Neuronal stem cell (in vitro differentiated cells): ENCODE results near the gene MRPL18.

Experiments
- DNase-seq: peaks from one replicate; pipeline ENCODE4 v3.0.0-alpha.2; 2013; ENCODE audit warnings: low spot score
- H2AFZ ChIP-seq: one replicate; pipeline ENCODE4 v1.6.1; 2013; ENCODE audit warnings: mild to moderate bottlenecking, low read length, inconsistent platforms
- H2AK5ac ChIP-seq: 2 replicates; pipeline ENCODE4 v1.6.1; 2013; ENCODE audit warnings: low read depth, mild to moderate bottlenecking, inconsistent platforms, low read length, moderate library complexity, mixed read lengths
- H2BK120ac ChIP-seq: 2 replicates; pipeline ENCODE4 v1.6.1; 2013; ENCODE audit warnings: low read depth, mild to moderate bottlenecking, inconsistent platforms, low read length, moderate library complexity, mixed read lengths
- H2BK12ac ChIP-seq: one replicate; pipeline ENCODE4 v1.6.1; 2013; ENCODE audit warnings: low read length, inconsistent platforms
- H2BK15ac ChIP-seq: 2 replicates; pipeline ENCODE4 v1.6.1; 2013; ENCODE audit warnings: mild to moderate bottlenecking, low read length, inconsistent platforms, mixed read lengths
- H2BK5ac ChIP-seq: one replicate; pipeline ENCODE4 v1.6.1; 2013; ENCODE audit warnings: inconsistent platforms, mild to moderate bottlenecking, low read length, moderate library complexity
- H3K14ac ChIP-seq: one replicate; pipeline ENCODE4 v1.6.1; 2013; ENCODE audit warnings: low read length, inconsistent platforms
- H3K18ac ChIP-seq: 2 replicates; pipeline ENCODE4 v1.6.1; 2013; ENCODE audit warnings: low read length, inconsistent platforms
- H3K23ac ChIP-seq: 2 replicates; pipeline ENCODE4 v1.6.1; 2013; ENCODE audit warnings: low read depth, mild to moderate bottlenecking, mixed read lengths, low read length, inconsistent platforms; ENCODE audit not compliant: poor library complexity
- H3K27ac ChIP-seq: replicated peaks from 3 replicates; pipeline ENCODE4 v1.5.1; 2013; ENCODE audit warnings: low read length, inconsistent platforms
- H3K27me3 ChIP-seq, 3 experiments: 2 replicates each; pipeline ENCODE4 v1.6.1; 2013; ENCODE audit warnings: low read length in 3 of 3, mild to moderate bottlenecking in 2 of 3, inconsistent platforms in 1 of 3, low read depth in 1 of 3, mixed read lengths in 1 of 3, moderate library complexity in 1 of 3; ENCODE audit not compliant: control insufficient read depth in 3 of 3, insufficient read depth in 3 of 3
- H3K36me3 ChIP-seq, 2 donors: replicated peaks in 1 of 2; 2 replicates each; pipeline ENCODE4 v1.6.1; 2013; ENCODE audit warnings: low read length in 2 of 2; ENCODE audit not compliant: control insufficient read depth in 2 of 2, insufficient read depth in 2 of 2
- H3K4ac ChIP-seq: 2 replicates; pipeline ENCODE4 v1.6.1; 2013; ENCODE audit warnings: inconsistent platforms, mild to moderate bottlenecking, low read length, moderate library complexity
- H3K4me1 ChIP-seq, 2 donors: 1 replicate in 1 of 2; 2 replicates in 1 of 2; pipeline ENCODE4 v1.6.1; 2013; ENCODE audit warnings: low read length in 2 of 2, low read depth in 1 of 2; ENCODE audit not compliant: control insufficient read depth in 2 of 2, insufficient read depth in 1 of 2
- H3K4me2 ChIP-seq: one replicate; pipeline ENCODE4 v1.6.1; 2013; ENCODE audit warnings: mild to moderate bottlenecking, low read length, inconsistent platforms; ENCODE audit not compliant: insufficient read depth, poor library complexity, severe bottlenecking
- H3K4me3 ChIP-seq, 2 donors: 2 replicates each; pipeline ENCODE4 v1.5.1; 2013; ENCODE audit warnings: low read length in 2 of 2, mild to moderate bottlenecking in 2 of 2, inconsistent platforms in 1 of 2, moderate library complexity in 1 of 2
- H3K79me1 ChIP-seq: one replicate; pipeline ENCODE4 v1.6.1; 2013; ENCODE audit warnings: low read depth, mild to moderate bottlenecking, inconsistent platforms, low read length, moderate library complexity
- H3K9ac ChIP-seq: one replicate; pipeline ENCODE4 v1.6.1; 2013; ENCODE audit warnings: mild to moderate bottlenecking, low read depth, low read length, inconsistent platforms; ENCODE audit not compliant: poor library complexity
- H3K9me3 ChIP-seq, 2 donors: replicated peaks in 1 of 2; 2 replicates each; pipeline versions ENCODE3 to v1.6.1; 2013; ENCODE audit warnings: low read length in 2 of 2, mild to moderate bottlenecking in 2 of 2, inconsistent platforms in 1 of 2, low read depth in 1 of 2, mixed read lengths in 1 of 2, moderate library complexity in 1 of 2; ENCODE audit not compliant: control insufficient read depth in 2 of 2, insufficient read depth in 1 of 2
- H4K8ac ChIP-seq: one replicate; pipeline ENCODE4 v1.6.1; 2013; ENCODE audit warnings: low read depth, mild to moderate bottlenecking, inconsistent platforms, low read length, moderate library complexity
- H4K91ac ChIP-seq: one replicate; pipeline ENCODE4 v1.6.1; 2013; ENCODE audit warnings: low read length, low read depth, mild to moderate bottlenecking, inconsistent platforms; ENCODE audit not compliant: poor library complexity
- WGBS, 2 donors: extraction: QIAGEN DNeasy Blood & Tissue Kit; methylation state at CpG; one replicate each; pipeline ENCODE4 v1.1.7; 2013; ENCODE audit warnings: missing lambda C conversion rate in 2 of 2, mixed read lengths in 1 of 2; ENCODE audit not compliant: insufficient read length in 2 of 2, insufficient replicate concordance in 1 of 2; ENCODE audit errors: extremely low coverage in 2 of 2; 5-methylcytosine and 5-hydroxymethylcytosine counted together

MRPL18 gene

DNA sequence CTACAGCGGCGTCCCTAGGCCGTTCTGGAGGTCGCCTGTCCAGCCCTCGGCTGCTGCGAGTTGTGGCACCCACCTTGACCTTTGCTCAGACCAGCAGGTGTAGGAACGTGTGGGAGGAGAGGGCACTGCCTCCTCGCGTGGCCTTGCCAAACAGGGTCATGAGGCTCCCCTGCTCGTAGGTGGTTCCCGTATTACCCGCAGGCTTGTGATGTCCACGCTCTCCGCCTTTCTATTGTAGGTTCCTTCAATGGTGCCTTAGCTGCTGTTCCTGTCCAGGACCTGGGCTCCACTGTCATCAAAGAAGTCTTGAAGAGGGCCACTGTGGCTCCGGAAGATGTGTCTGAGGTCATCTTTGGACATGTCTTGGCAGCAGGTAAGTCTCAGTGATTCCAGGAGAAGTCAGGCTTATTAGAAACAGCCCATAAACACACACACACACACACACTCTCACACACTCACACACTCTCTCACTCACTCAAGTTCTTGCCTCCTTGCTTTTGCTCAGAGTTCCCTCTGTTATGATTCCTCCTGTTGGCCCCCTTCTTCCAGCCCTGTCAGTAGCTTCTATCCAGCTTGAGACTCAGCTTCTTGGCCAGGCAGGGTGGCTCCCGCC is 27.5 kb upstream of the MRPL18 start:
- H3K4me3 ChIP-seq: peak overlapping the region; percentile 75 to 84
- H3K27me3 ChIP-seq: no peaks in the 10 kb centered on the region
- peak overlapping the region; percentile 75 for H3K4me2 ChIP-seq
- peak overlapping the region; percentile 7 for H2BK15ac ChIP-seq
- DNase-seq: no peak
- peak overlapping the region; percentile 93 for H3K18ac ChIP-seq
- H4K91ac ChIP-seq: no peak overlapping the region
- H4K8ac ChIP-seq: no peak overlapping the region
- peak overlapping the region; percentile 47 for H2BK12ac ChIP-seq
- peak overlapping the region; percentile 79 for H3K27ac ChIP-seq
- WGBS, 2 donors: no CpG with 5 or more reads among the region's 16 CpGs
- peak overlapping the region; percentile 8 for H3K23ac ChIP-seq
- peak overlapping the region; percentile 53 for H3K4ac ChIP-seq
- no peak overlapping the region for H3K14ac ChIP-seq
- H2BK120ac ChIP-seq: no peak overlapping the region
- H3K9me3 ChIP-seq: no peaks in the 10 kb centered on the region
- H3K36me3 ChIP-seq: peaks cover 34 to 78% of the 10 kb centered on the region in 2 donors
- peak overlapping the region; percentile 5 for H2AFZ ChIP-seq
- H2AK5ac ChIP-seq: peak overlapping the region; percentile 30
- peaks cover 16 to 28% of the 10 kb centered on the region in 2 donors for H3K4me1 ChIP-seq
- H3K9ac ChIP-seq: peak overlapping the region; percentile 82
- H3K79me1 ChIP-seq: peaks cover 13% of the 10 kb centered on the region
- H2BK5ac ChIP-seq: no peak overlapping the region

DNA sequence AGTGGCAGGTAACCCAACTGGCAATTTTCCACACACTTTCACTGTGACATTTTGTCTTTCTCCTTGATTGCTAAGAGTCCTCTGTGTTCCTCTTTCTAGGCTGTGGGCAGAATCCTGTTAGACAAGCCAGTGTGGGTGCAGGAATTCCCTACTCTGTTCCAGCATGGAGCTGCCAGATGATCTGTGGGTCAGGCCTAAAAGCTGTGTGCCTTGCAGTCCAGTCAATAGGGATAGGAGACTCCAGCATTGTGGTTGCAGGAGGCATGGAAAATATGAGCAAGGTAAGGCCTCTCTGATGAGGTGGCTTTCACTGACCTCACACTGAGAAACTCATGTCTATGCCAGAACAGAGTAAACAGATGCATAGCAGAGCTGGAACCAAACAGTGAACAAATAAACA is 23.4 kb upstream of the MRPL18 start:
- H3K27ac ChIP-seq: no peak overlapping the region
- H3K18ac ChIP-seq: no peak overlapping the region
- H2BK12ac ChIP-seq: no peak overlapping the region
- H3K23ac ChIP-seq: no peak overlapping the region
- H2BK5ac ChIP-seq: no peak overlapping the region
- H3K79me1 ChIP-seq: peaks cover 13% of the 10 kb centered on the region
- no peak overlapping the region for H3K4me3 ChIP-seq
- H4K8ac ChIP-seq: no peak overlapping the region
- no peak overlapping the region for H3K9ac ChIP-seq
- no peak overlapping the region for H2AFZ ChIP-seq
- no peak overlapping the region for H2BK15ac ChIP-seq
- no peak overlapping the region for H3K14ac ChIP-seq
- no peak overlapping the region for H2BK120ac ChIP-seq
- H3K9me3 ChIP-seq: peaks cover 2 to 7% of the 10 kb centered on the region in 2 donors
- H3K27me3 ChIP-seq: no peaks in the 10 kb centered on the region
- H3K4ac ChIP-seq: no peak overlapping the region
- no peak for DNase-seq
- H2AK5ac ChIP-seq: no peak overlapping the region
- H3K4me2 ChIP-seq: no peak overlapping the region
- no peak overlapping the region for H4K91ac ChIP-seq
- H3K4me1 ChIP-seq: peaks cover 9 to 15% of the 10 kb centered on the region in 2 donors
- peaks cover 48 to 92% of the 10 kb centered on the region in 2 donors for H3K36me3 ChIP-seq

DNA sequence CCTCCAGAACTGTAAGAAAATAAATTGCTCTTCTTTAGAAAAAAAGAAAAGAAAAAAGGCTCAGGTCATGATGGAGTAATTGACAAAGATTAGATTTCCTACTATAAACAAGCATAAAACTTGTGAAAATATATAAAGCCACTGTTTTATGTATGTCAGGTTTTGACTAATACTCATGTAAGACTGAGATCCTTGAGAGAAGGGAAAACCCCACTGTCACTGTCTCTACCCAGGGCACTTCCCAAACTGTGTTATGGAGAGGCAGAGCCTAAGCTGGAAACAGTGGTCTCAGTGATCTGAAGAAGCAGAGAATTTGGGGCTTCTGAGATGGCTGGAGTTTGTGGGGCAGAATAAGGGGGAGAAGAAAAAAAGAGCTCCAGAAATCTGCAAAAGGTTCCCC is 20.8 kb upstream of the MRPL18 start:
- peaks cover 2 to 7% of the 10 kb centered on the region in 2 donors for H3K9me3 ChIP-seq
- H3K79me1 ChIP-seq: peaks cover 6% of the 10 kb centered on the region
- H3K9ac ChIP-seq: no peak overlapping the region
- no peak overlapping the region for H2BK120ac ChIP-seq
- no peak overlapping the region for H2BK5ac ChIP-seq
- peaks cover 41 to 99% of the 10 kb centered on the region in 2 donors for H3K36me3 ChIP-seq
- H2AFZ ChIP-seq: no peak overlapping the region
- H2AK5ac ChIP-seq: no peak overlapping the region
- no peak overlapping the region for H3K23ac ChIP-seq
- no peak overlapping the region for H4K91ac ChIP-seq
- no peak overlapping the region for H3K18ac ChIP-seq
- H3K27me3 ChIP-seq: no peaks in the 10 kb centered on the region
- H3K4me2 ChIP-seq: no peak overlapping the region
- H3K27ac ChIP-seq: no peak overlapping the region
- H3K4me3 ChIP-seq: no peak overlapping the region
- no peak overlapping the region for H3K14ac ChIP-seq
- no peak for DNase-seq
- H2BK12ac ChIP-seq: no peak overlapping the region
- H3K4me1 ChIP-seq: peaks cover 1 to 3% of the 10 kb centered on the region in 2 donors
- no peak overlapping the region for H2BK15ac ChIP-seq
- no peak overlapping the region for H3K4ac ChIP-seq
- H4K8ac ChIP-seq: no peak overlapping the region

DNA sequence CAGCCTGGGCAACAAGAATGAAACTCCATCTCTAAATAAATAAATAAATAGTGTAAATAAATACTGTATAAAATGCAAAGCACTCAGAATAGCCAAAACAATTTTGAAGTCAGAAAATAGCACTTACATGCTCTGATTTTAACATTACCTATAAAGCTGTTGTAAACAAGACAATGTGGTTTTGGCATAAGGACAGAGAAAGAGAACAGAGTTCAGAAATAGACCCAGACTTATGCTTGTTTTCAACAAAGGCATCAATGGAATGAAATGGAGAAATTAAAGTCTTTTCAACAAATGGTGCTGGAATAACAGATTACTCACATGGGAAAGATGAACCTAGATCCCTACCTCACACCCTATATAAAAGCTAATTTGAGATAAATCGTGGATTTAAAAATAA is 18.1 kb upstream of the MRPL18 start:
- Histone ChIP-seq H3K18ac (no peak overlapping the region), H3K9me3 (peaks cover 4 to 7% of the 10 kb centered on the region in 2 donors), H2BK15ac (no peak overlapping the region), H2BK12ac (no peak overlapping the region), H3K27me3 (no peaks in the 10 kb centered on the region), H3K23ac (no peak overlapping the region), H2BK120ac (no peak overlapping the region), H3K4me3 (no peak overlapping the region), H3K27ac (no peak overlapping the region), H4K91ac (no peak overlapping the region), H3K14ac (no peak overlapping the region), H2AK5ac (no peak overlapping the region), H3K9ac (no peak overlapping the region), H3K79me1 (peaks cover 3% of the 10 kb centered on the region), H2AFZ (no peak overlapping the region), H2BK5ac (no peak overlapping the region), H4K8ac (no peak overlapping the region), H3K4me1 (no peaks in the 10 kb centered on the region), H3K4me2 (no peak overlapping the region), H3K4ac (no peak overlapping the region), H3K36me3 (peaks cover 45 to 100% of the 10 kb centered on the region in 2 donors)
- WGBS, 2 donors: no CpG with 5 or more reads among the region's 1 CpG
- no peak for DNase-seq
